ENCODE results near the gene RPS24. TPM values are rescaled to one million over a fixed set of nuclear protein-coding genes. Genes with fewer than 3 reads are reported as not detected.

Gene RPS24
- total RNA-seq, 1 experiment from 2014 or later = 9,576 TPM

- H3K4me1 ChIP-seq (ENCODE audit: insufficient read depth, low read length) = peaks cover 47% of the 10 kb centered on the region
- peaks cover 22% of the 10 kb centered on the region for H3F3A ChIP-seq (ENCODE audit: low read length, unreplicated experiment)
- H3K9me2 ChIP-seq (replicated peaks; ENCODE audit: low read length) = no peaks in the 10 kb centered on the region
- peak overlapping the region; percentile 69 for H3K4me3 ChIP-seq (ENCODE audit: low read length)
- peaks cover 19% of the 10 kb centered on the region for H3K36me3 ChIP-seq (ENCODE audit: low read depth, low read length)
- H4K20me1 ChIP-seq (ENCODE audit: low read length) = peaks cover 13% of the 10 kb centered on the region
- CTCF ChIA-PET = no interaction called here
- intact Hi-C loops (cut with micrococcal nuclease) = loop anchor here (1.0 to 5.0 kb wide), 7 partner anchors 46 to 1040 kb away; partner anchors contain the start of genes DLG5 and ZMIZ1
- H2AFZ ChIP-seq (ENCODE audit: low read length) = peak overlapping the region; percentile 79
- no peaks in the 10 kb centered on the region for H3K9me3 ChIP-seq (ENCODE audit: low read length)
- TF ChIP-seq EZH2phosphoT487 (IDR thresholded peaks at IDR 0.05; ENCODE audit: borderline replicate concordance, low read length) (no peak), CTCF (conservative IDR thresholded peaks at IDR 0.05; ENCODE audit: low read depth, low read length) (peak; percentile 62)
- H3K4me2 ChIP-seq (ENCODE audit: low read length) = peak overlapping the region; percentile 72
- H3K27ac ChIP-seq (ENCODE audit: low read length) = peak overlapping the region; percentile 23
- peaks cover 42% of the 10 kb centered on the region for H3K79me2 ChIP-seq (ENCODE audit: low read length)
- peak overlapping the region; percentile 79 for H3K9ac ChIP-seq (ENCODE audit: low read length)
- DNase-seq (peak; percentile 67), ATAC-seq (peak; percentile 3)
- TSS peak; percentile 59 for BruUV-seq (replicated peaks)
- H3K27me3 ChIP-seq (ENCODE audit: low read length) = no peaks in the 10 kb centered on the region
- POLR2A ChIA-PET (ENCODE audit: unreplicated experiment) = no interaction called here
These were observed 5.0 kb upstream of the RPS24 start for GRCh38 chr10:78028438-78029268.

GRCh38 chr10:78029269-78030226 lies 4.1 kb upstream of the RPS24 start, which contains the start of gene POLR3A:
POLR3A (minus strand) TSS chr10:78029515; CDS start chr10:78029407, 108 bp downstream.
- BruUV-seq (replicated peaks) = no TSS peak
- no peaks in the 10 kb centered on the region for H3K27me3 ChIP-seq (ENCODE audit: low read length)
- H3K4me2 ChIP-seq (ENCODE audit: low read length) = peak within 1 kb of the TSS; percentile 72
- POLR2A ChIA-PET (ENCODE audit: unreplicated experiment) = interaction anchor here (0.6 kb wide), 2 partner anchors 185 to 187 kb away, joined by 3 to 4 read pairs; no protein-coding TSS in a partner anchor
- H3K36me3 ChIP-seq (ENCODE audit: low read depth, low read length) = peaks cover 15% of the 10 kb centered on the region
- intact Hi-C loops (cut with micrococcal nuclease) = loop anchor here (1.0 to 5.0 kb wide), 8 partner anchors 47 to 1123 kb away; partner anchors contain the start of genes DLG5 and ZMIZ1
- ATAC-seq (peak; percentile 48), DNase-seq (peak; percentile 100)
- peak within 1 kb of the TSS; percentile 69 for H3K4me3 ChIP-seq (ENCODE audit: low read length)
- no peaks in the 10 kb centered on the region for H3K9me2 ChIP-seq (replicated peaks; ENCODE audit: low read length)
- H3K9ac ChIP-seq (ENCODE audit: low read length) = peak within 1 kb of the TSS; percentile 79
- peak within 1 kb of the TSS; percentile 79 for H2AFZ ChIP-seq (ENCODE audit: low read length)
- H3K79me2 ChIP-seq (ENCODE audit: low read length) = peaks cover 48% of the 10 kb centered on the region
- TF ChIP-seq CTCF (conservative IDR thresholded peaks at IDR 0.05; ENCODE audit: low read depth, low read length) = peak; percentile 100
- TF ChIP-seq EZH2 (IDR thresholded peaks at IDR 0.05; ENCODE audit: low read length, unreplicated experiment) = no peak
- no peak for TF ChIP-seq EZH2phosphoT487 (IDR thresholded peaks at IDR 0.05; ENCODE audit: borderline replicate concordance, low read length)
- H3K27ac ChIP-seq (ENCODE audit: low read length) = peak within 1 kb of the TSS; percentile 23
- H3K4me1 ChIP-seq (ENCODE audit: insufficient read depth, low read length) = peaks cover 47% of the 10 kb centered on the region
- peaks cover 22% of the 10 kb centered on the region for H3F3A ChIP-seq (ENCODE audit: low read length, unreplicated experiment)
- peaks cover 17% of the 10 kb centered on the region for H4K20me1 ChIP-seq (ENCODE audit: low read length)
- H3K9me3 ChIP-seq (ENCODE audit: low read length) = no peaks in the 10 kb centered on the region
- CTCF ChIA-PET = interaction anchor here (0.5 to 1.0 kb wide), 17 partner anchors 10 to 628 kb away, joined by 3 to 17 read pairs (median 4); partner anchors contain the start of gene DLG5

All from PC-3 (cell line).